ENCODE measurements around the gene TNFRSF4.

The TNFRSF4 gene

GRCh38 chr1:1236176-1236763, 22.3 kb upstream of the TNFRSF4 start:
- peaks cover 44% of the 10 kb centered on the region for H4K20me1 ChIP-seq (ENCODE audit: insufficient read depth, low read length)
- ATAC-seq (ENCODE audit: insufficient read depth, low read depth) (no peak), DNase-seq (no peak)
- peaks cover 29% of the 10 kb centered on the region for H3K36me3 ChIP-seq (ENCODE audit: insufficient read depth, low read length)
- no peak for TF ChIP-seq EZH2 (IDR thresholded peaks at IDR 0.05; ENCODE audit: borderline replicate concordance, low read depth, low read length, severe bottlenecking)
- TF ChIP-seq CTCF (IDR thresholded peaks at IDR 0.05; ENCODE audit: borderline replicate concordance, extremely low read depth, low read length, poor library complexity, severe bottlenecking) = no peak
- no peak overlapping the region for H2AFZ ChIP-seq (ENCODE audit: low read depth, low read length)
- H3K4me3 ChIP-seq (ENCODE audit: low read depth in 1 of 2, low read length in 2 of 2) = no peak overlapping the region
- H3K27me3 ChIP-seq (ENCODE audit: insufficient read depth, low read length, poor library complexity) = no peaks in the 10 kb centered on the region
- peaks cover 24% of the 10 kb centered on the region for H3K4me1 ChIP-seq (ENCODE audit: insufficient read depth, low read length)
- H3K4me2 ChIP-seq (ENCODE audit: insufficient read depth, low read length) = no peak overlapping the region
- peaks cover 34% of the 10 kb centered on the region for H3K79me2 ChIP-seq (ENCODE audit: insufficient read depth, low read length)
- H3K27ac ChIP-seq (ENCODE audit: low read length) = no peak overlapping the region
- no peak overlapping the region for H3K9ac ChIP-seq (ENCODE audit: low read depth, low read length)
- H3K9me3 ChIP-seq (ENCODE audit: insufficient read depth, low read length, severe bottlenecking) = no peaks in the 10 kb centered on the region

- Histone ChIP-seq H3K4me2 (ENCODE audit: insufficient read depth, low read length) (no peak overlapping the region), H3K9ac (ENCODE audit: low read depth, low read length) (no peak overlapping the region), H3K27me3 (ENCODE audit: insufficient read depth, low read length, poor library complexity) (no peaks in the 10 kb centered on the region), H3K36me3 (ENCODE audit: insufficient read depth, low read length) (peaks cover 31% of the 10 kb centered on the region), H4K20me1 (ENCODE audit: insufficient read depth, low read length) (peaks cover 44% of the 10 kb centered on the region), H2AFZ (ENCODE audit: low read depth, low read length) (no peak overlapping the region), H3K27ac (ENCODE audit: low read length) (no peak overlapping the region), H3K4me3 (ENCODE audit: low read depth in 1 of 2, low read length in 2 of 2) (no peak overlapping the region), H3K79me2 (ENCODE audit: insufficient read depth, low read length) (peaks cover 45% of the 10 kb centered on the region), H3K9me3 (ENCODE audit: insufficient read depth, low read length, severe bottlenecking) (no peaks in the 10 kb centered on the region), H3K4me1 (ENCODE audit: insufficient read depth, low read length) (peaks cover 31% of the 10 kb centered on the region)
- ATAC-seq (ENCODE audit: insufficient read depth, low read depth) (no peak), DNase-seq (no peak)
- TF ChIP-seq EZH2 (IDR thresholded peaks at IDR 0.05; ENCODE audit: borderline replicate concordance, low read depth, low read length, severe bottlenecking) (no peak), CTCF (IDR thresholded peaks at IDR 0.05; ENCODE audit: borderline replicate concordance, extremely low read depth, low read length, poor library complexity, severe bottlenecking) (no peak)
Observed at GRCh38 chr1:1235016-1235744, 21.2 kb upstream of the TNFRSF4 start.

- H3K79me2 ChIP-seq (ENCODE audit: insufficient read depth, low read length) = peaks cover 54% of the 10 kb centered on the region
- H3K27ac ChIP-seq (ENCODE audit: low read length) = no peak overlapping the region
Observed at GRCh38 chr1:1234180-1234808, 20.3 kb upstream of the TNFRSF4 start.

More at GRCh38 chr1:1234180-1234808, 20.3 kb upstream of the TNFRSF4 start:
- DNase-seq (no peak), ATAC-seq (ENCODE audit: insufficient read depth, low read depth) (no peak)
- peak overlapping the region; percentile 99 for H3K4me2 ChIP-seq (ENCODE audit: insufficient read depth, low read length)
- H3K27me3 ChIP-seq (ENCODE audit: insufficient read depth, low read length, poor library complexity) = no peaks in the 10 kb centered on the region
- no peak for TF ChIP-seq EZH2 (IDR thresholded peaks at IDR 0.05; ENCODE audit: borderline replicate concordance, low read depth, low read length, severe bottlenecking)
- no peak for TF ChIP-seq CTCF (IDR thresholded peaks at IDR 0.05; ENCODE audit: borderline replicate concordance, extremely low read depth, low read length, poor library complexity, severe bottlenecking)
- H3K4me3 ChIP-seq (ENCODE audit: low read depth in 1 of 2, low read length in 2 of 2) = 0 out of 4 replicates have a peak overlapping the region, but pooled peaks of 1 of the 2 experiments have one; percentile 95
- H3K9me3 ChIP-seq (ENCODE audit: insufficient read depth, low read length, severe bottlenecking) = no peaks in the 10 kb centered on the region
- H4K20me1 ChIP-seq (ENCODE audit: insufficient read depth, low read length) = peaks cover 52% of the 10 kb centered on the region
- H2AFZ ChIP-seq (ENCODE audit: low read depth, low read length) = no peak overlapping the region
- peaks cover 39% of the 10 kb centered on the region for H3K4me1 ChIP-seq (ENCODE audit: insufficient read depth, low read length)
- peak overlapping the region; percentile 83 for H3K9ac ChIP-seq (ENCODE audit: low read depth, low read length)
- peaks cover 40% of the 10 kb centered on the region for H3K36me3 ChIP-seq (ENCODE audit: insufficient read depth, low read length)

Data from DND-41 (cell line).